ENCODE data around the gene GRPEL1. TPM values are rescaled to one million over a fixed set of nuclear protein-coding genes. Genes with fewer than 3 reads are reported as not detected.

GRPEL1 gene
- total and polyA plus RNA-seq, 2 donors (not counting 1 experiment from before 2014, with no cell fraction given) = 16.3 to 42.7 TPM

DNA sequence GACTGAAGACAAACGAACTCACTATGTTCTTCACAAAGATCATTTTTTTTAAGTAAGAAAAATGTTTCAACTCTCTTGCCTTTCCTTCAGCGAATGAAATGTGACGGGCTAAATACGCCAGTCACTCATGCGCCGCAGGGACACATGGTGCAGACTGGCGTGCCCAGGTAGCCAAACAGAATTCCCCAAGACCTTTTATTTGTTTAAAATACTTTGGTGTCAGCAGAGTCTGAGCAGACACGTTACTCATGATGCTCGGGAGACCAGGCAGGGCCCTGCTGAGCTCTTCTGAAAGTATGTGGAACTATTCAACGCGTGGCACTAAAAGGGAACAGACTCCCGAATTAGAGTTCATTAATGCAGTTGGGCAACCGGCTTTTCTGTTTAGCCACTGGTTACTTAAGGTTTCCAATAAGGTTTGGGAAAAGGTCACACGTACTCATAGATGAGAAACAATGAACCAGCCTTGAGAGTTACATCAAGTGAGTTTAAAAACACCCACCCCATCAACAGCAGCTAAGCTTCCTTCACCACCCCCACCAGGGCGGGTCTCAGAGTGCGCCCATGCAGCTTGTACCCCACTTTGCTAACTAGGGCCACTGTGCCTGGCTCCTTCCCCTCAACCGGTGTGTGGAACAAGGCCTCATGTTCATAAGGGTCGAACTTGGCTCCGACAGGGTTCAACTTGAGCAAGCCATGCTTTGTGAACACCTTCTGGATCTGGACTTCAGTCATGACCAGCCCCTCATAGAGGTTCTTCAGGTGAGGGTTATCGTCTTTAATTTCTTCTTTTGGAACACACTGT lies 7.3 kb downstream of the GRPEL1 start:
- Histone ChIP-seq H3K4me3 (replicated peaks in 1 of 4; ENCODE audit: control extremely low read depth in 1 of 4, insufficient read depth in 1 of 4, low read depth in 3 of 4, low read length in 4 of 4) (no peak overlapping the region), H4K20me1 (ENCODE audit: control insufficient read depth, extremely low read depth, insufficient read depth, low read length) (no peaks in the 10 kb centered on the region), H2AFZ (ENCODE audit: low read length) (no peak overlapping the region), H3K4me2 (ENCODE audit: extremely low read depth, insufficient read depth, low read length) (no peak overlapping the region), H3K4me1 (ENCODE audit: control insufficient read depth, extremely low read depth, insufficient read depth, low read length) (no peaks in the 10 kb centered on the region), H3K27me3 (ENCODE audit: control insufficient read depth, insufficient read depth, low read length) (no peaks in the 10 kb centered on the region), H3K9ac (ENCODE audit: insufficient read depth, low read length) (no peak overlapping the region), H3K9me3 (ENCODE audit: control insufficient read depth, insufficient read depth, low read depth, low read length) (no peaks in the 10 kb centered on the region), H3K36me3 (ENCODE audit: control insufficient read depth, insufficient read depth, low read length) (peaks cover 17% of the 10 kb centered on the region), H3K27ac (ENCODE audit: insufficient read depth, low read length) (no peak overlapping the region), H3K79me2 (ENCODE audit: control insufficient read depth, insufficient read depth, low read length) (peaks cover 17% of the 10 kb centered on the region)
- DNase-seq (ENCODE audit: low read depth in 2 of 2) = no peak
- no peak for TF ChIP-seq EZH2 (IDR thresholded peaks at IDR 0.05; ENCODE audit: low read length, missing control alignments)
- TF ChIP-seq, protein P1, sequence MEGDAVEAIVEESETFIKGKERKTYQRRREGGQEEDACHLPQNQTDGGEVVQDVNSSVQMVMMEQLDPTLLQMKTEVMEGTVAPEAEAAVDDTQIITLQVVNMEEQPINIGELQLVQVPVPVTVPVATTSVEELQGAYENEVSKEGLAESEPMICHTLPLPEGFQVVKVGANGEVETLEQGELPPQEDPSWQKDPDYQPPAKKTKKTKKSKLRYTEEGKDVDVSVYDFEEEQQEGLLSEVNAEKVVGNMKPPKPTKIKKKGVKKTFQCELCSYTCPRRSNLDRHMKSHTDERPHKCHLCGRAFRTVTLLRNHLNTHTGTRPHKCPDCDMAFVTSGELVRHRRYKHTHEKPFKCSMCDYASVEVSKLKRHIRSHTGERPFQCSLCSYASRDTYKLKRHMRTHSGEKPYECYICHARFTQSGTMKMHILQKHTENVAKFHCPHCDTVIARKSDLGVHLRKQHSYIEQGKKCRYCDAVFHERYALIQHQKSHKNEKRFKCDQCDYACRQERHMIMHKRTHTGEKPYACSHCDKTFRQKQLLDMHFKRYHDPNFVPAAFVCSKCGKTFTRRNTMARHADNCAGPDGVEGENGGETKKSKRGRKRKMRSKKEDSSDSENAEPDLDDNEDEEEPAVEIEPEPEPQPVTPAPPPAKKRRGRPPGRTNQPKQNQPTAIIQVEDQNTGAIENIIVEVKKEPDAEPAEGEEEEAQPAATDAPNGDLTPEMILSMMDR (conservative IDR thresholded peaks at IDR 0.05 in 1 of 2, IDR thresholded peaks at IDR 0.05 in 1 of 2; ENCODE audit: low read depth in 1 of 2, low read length in 2 of 2) = no peak

DNA sequence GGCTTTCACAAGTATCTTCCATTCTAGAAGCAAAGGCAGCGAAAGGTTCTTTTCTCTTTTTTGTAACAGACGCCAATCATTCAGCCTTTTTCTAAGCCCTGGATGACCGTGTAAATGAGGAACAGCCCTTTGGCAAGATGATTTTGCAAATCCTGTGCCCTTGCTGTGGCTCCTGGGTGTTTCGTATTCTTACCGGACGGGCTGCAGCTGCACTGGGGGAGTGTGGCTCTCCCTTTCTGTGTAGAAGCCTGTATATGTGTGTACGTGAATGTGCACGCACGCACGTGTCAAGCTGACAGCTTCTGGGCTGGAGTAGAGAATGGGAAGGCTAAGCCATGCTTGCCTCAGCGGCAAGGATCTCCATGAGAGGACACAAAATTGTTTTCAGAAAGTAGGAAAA lies 8.2 kb downstream of the GRPEL1 start:
- peaks cover 17% of the 10 kb centered on the region for H3K36me3 ChIP-seq (ENCODE audit: control insufficient read depth, insufficient read depth, low read length)
- H3K9ac ChIP-seq (ENCODE audit: insufficient read depth, low read length) = no peak overlapping the region
- H3K79me2 ChIP-seq (ENCODE audit: control insufficient read depth, insufficient read depth, low read length) = peaks cover 9% of the 10 kb centered on the region
- TF ChIP-seq EZH2 (IDR thresholded peaks at IDR 0.05; ENCODE audit: low read length, missing control alignments) = no peak
- TF ChIP-seq, protein P1 (conservative IDR thresholded peaks at IDR 0.05 in 1 of 2, IDR thresholded peaks at IDR 0.05 in 1 of 2; ENCODE audit: low read depth in 1 of 2, low read length in 2 of 2) = no peak
- no peak overlapping the region for H3K4me3 ChIP-seq (replicated peaks in 1 of 4; ENCODE audit: control extremely low read depth in 1 of 4, insufficient read depth in 1 of 4, low read depth in 3 of 4, low read length in 4 of 4)
- no peaks in the 10 kb centered on the region for H3K9me3 ChIP-seq (ENCODE audit: control insufficient read depth, insufficient read depth, low read depth, low read length)
- no peak overlapping the region for H3K4me2 ChIP-seq (ENCODE audit: extremely low read depth, insufficient read depth, low read length)
- no peak overlapping the region for H2AFZ ChIP-seq (ENCODE audit: low read length)
- no peak overlapping the region for H3K27ac ChIP-seq (ENCODE audit: insufficient read depth, low read length)
- DNase-seq (ENCODE audit: low read depth in 2 of 2) = no peak
- no peaks in the 10 kb centered on the region for H4K20me1 ChIP-seq (ENCODE audit: control insufficient read depth, extremely low read depth, insufficient read depth, low read length)
- no peaks in the 10 kb centered on the region for H3K4me1 ChIP-seq (ENCODE audit: control insufficient read depth, extremely low read depth, insufficient read depth, low read length)
- H3K27me3 ChIP-seq (ENCODE audit: control insufficient read depth, insufficient read depth, low read length) = no peaks in the 10 kb centered on the region

DNA sequence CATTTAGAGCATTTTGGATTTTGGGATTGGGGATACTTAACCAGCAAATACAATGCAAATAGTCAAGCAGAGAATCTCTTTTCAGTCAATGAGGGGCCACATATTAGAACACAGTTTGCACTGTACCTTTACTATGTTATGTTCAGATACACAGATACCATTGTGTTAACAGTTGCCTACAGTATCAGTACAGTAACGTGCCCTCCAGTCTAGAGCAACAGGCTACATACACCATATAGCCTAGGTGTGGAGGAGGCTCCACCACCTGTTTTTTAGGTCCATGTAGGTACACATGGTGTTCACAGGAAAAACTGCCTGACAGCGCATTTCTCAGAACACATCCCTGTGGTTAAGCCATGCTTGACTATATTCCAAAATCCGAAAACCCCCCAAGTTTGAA lies 9.1 kb downstream of the GRPEL1 start:
- Histone ChIP-seq H3K79me2 (ENCODE audit: control insufficient read depth, insufficient read depth, low read length) (peaks cover 6% of the 10 kb centered on the region), H3K9ac (ENCODE audit: insufficient read depth, low read length) (no peak overlapping the region), H3K4me1 (ENCODE audit: control insufficient read depth, extremely low read depth, insufficient read depth, low read length) (no peaks in the 10 kb centered on the region), H3K9me3 (ENCODE audit: control insufficient read depth, insufficient read depth, low read depth, low read length) (no peaks in the 10 kb centered on the region), H4K20me1 (ENCODE audit: control insufficient read depth, extremely low read depth, insufficient read depth, low read length) (no peaks in the 10 kb centered on the region), H3K27ac (ENCODE audit: insufficient read depth, low read length) (no peak overlapping the region), H3K4me2 (ENCODE audit: extremely low read depth, insufficient read depth, low read length) (no peak overlapping the region), H3K4me3 (replicated peaks in 1 of 4; ENCODE audit: control extremely low read depth in 1 of 4, insufficient read depth in 1 of 4, low read depth in 3 of 4, low read length in 4 of 4) (no peak overlapping the region), H2AFZ (ENCODE audit: low read length) (no peak overlapping the region), H3K36me3 (ENCODE audit: control insufficient read depth, insufficient read depth, low read length) (peaks cover 17% of the 10 kb centered on the region), H3K27me3 (ENCODE audit: control insufficient read depth, insufficient read depth, low read length) (no peaks in the 10 kb centered on the region)
- TF ChIP-seq EZH2 (IDR thresholded peaks at IDR 0.05; ENCODE audit: low read length, missing control alignments) = no peak
- TF ChIP-seq, protein P1 (conservative IDR thresholded peaks at IDR 0.05 in 1 of 2, IDR thresholded peaks at IDR 0.05 in 1 of 2; ENCODE audit: low read depth in 1 of 2, low read length in 2 of 2) = no peak
- DNase-seq (ENCODE audit: low read depth in 2 of 2) = no peak

Measured in fibroblast of lung (primary cell).